Thyroid gland (tissue), 4 donors: Measurements from ENCODE around the gene PROZ. TPM values are rescaled to one million over a fixed set of nuclear protein-coding genes. Genes with fewer than 3 reads are reported as not detected.

Source experiments
- DNase-seq, 2 donors: peaks; one replicate each; pipeline ENCODE4 v3.0.0-alpha.2; 2019
- H3K27ac ChIP-seq, 3 donors: fragments of 200-600 bp; sonication (generic); 1 replicate in 2 of 3; 2 replicates in 1 of 3; pipeline ENCODE4 v1.5.1; 2016 to 2019; ENCODE audit warnings: mild to moderate bottlenecking in 1 of 3, moderate library complexity in 1 of 3
- H3K27me3 ChIP-seq: fragments of 200-600 bp; sonication (generic); one replicate; pipeline ENCODE4 v1.5.1; 2019
- H3K36me3 ChIP-seq, 2 donors: fragments of 200-600 bp; sonication (generic); one replicate each; pipeline ENCODE4 v1.5.1; 2016 to 2019
- H3K4me1 ChIP-seq, 2 donors: fragments of 200-600 bp; sonication (generic); one replicate each; pipeline ENCODE4 v1.5.1; 2017 to 2019
- H3K4me3 ChIP-seq, 3 donors: fragments of 200-600 bp; sonication (generic); replicated peaks in 1 of 3; 1 replicate in 2 of 3; 2 replicates in 1 of 3; pipeline ENCODE4 v1.5.1; 2016; ENCODE audit warnings: mild to moderate bottlenecking in 1 of 3
- H3K9me3 ChIP-seq: fragments of 200-600 bp; sonication (generic); one replicate; pipeline ENCODE4 v1.5.1; 2017
- CTCF ChIP-seq, 6 experiments: fragments of 200-600 bp in 3 of 6; fragments of 450-650 bp in 3 of 6; sonication (generic) in 3 of 6; IDR thresholded peaks; one replicate each; pipeline ENCODE4 v1.5.1; 2016 to 2019; ENCODE audit warnings: antibody characterized with exemption in 6 of 6, mild to moderate bottlenecking in 2 of 6, inconsistent platforms in 1 of 6, moderate library complexity in 1 of 6
- POLR2A ChIP-seq, 2 donors: fragments of 450-650 bp; IDR thresholded peaks; one replicate each; pipeline ENCODE4 v1.6.1; 2017; ENCODE audit warnings: antibody characterized with exemption in 2 of 2, mild to moderate bottlenecking in 2 of 2, moderate library complexity in 1 of 2
- WGBS, 2 donors: methylation state at CpG; one replicate each; pipeline ENCODE4 v1.1.5; 2017; 5-methylcytosine and 5-hydroxymethylcytosine counted together
- intact Hi-C: fragments of 100-400 bp; cut with DNase I; formaldehyde crosslinking; loops from one replicate; pipeline ENCODE4 v1.15.1; 2023
- total RNA-seq, 4 donors: library from RNA; depleted of rRNA; stranded (reverse); fragments of >200 nt; gene quantifications; one replicate each; pipeline ENCODE4 v1.2.3, GENCODE V29; 2016

The PROZ gene
- total RNA-seq, 4 donors from 2014 or later = not detected

DNA sequence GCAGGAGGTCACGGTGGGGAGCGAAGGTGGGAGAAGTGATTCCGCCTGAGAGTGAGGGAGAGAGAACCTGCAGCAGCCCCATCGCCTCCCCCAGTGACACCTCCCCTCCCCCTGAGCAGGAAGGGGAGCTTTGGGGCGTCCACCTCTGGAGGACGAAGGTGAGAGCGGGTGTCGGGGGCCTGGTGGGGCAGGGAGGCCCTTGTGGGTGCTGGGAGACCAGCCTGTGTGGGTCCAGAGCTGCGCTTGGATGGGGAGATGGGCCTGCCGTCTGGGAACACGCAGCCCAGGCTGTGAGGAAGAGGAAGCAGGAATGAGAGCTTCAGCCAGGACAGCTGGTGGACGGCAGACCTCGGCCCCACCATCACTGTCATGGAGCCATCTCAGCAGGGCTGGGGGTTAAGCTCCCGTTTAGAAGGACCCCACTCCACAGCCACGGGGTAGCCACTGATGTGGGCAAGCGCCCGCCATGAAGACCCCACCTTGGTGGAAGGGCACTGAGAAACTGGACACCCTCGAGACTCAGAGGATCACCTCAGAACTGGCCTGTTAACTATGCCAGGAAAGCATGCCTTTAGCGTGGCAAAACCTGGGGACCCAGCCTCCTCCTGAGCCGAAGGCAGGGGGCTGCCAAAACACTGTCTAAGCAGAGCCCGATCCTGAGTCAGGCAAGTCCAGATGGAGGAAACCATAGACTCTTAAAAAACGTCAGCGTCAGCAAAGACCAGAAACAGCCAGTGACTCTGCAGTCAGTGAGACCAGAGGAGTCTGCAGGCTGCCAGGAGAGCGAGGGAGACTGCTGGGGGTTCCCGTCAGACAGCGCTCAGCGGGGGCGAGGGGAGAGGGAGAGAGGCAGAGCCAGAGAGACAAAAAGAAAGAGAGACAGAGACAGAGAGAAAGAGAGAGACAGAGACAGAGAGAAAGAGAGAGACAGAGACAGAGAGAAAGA is 6.4 kb upstream of the PROZ start:
- DNase-seq = peak in 1 of 2 donors; percentile 16
- no peak for TF ChIP-seq POLR2A (IDR thresholded peaks at IDR 0.05)
- TF ChIP-seq CTCF (IDR thresholded peaks at IDR 0.05) = no peak
- Histone ChIP-seq H3K36me3 (no peaks in the 10 kb centered on the region), H3K27ac (no peak overlapping the region), H3K4me1 (peaks cover 10 to 16% of the 10 kb centered on the region in 2 donors), H3K4me3 (peak overlapping the region in 1 of 3 donors; percentile 35), H3K27me3 (no peaks in the 10 kb centered on the region), H3K9me3 (no peaks in the 10 kb centered on the region)
- 74 to 75% methylated on average over 22 to 27 of the region's 28 CpGs for WGBS, 2 donors
- intact Hi-C loops = loop anchor here (10.0 kb wide), 1 partner anchor 213 kb away; the partner anchor contains the start of gene GRTP1

DNA sequence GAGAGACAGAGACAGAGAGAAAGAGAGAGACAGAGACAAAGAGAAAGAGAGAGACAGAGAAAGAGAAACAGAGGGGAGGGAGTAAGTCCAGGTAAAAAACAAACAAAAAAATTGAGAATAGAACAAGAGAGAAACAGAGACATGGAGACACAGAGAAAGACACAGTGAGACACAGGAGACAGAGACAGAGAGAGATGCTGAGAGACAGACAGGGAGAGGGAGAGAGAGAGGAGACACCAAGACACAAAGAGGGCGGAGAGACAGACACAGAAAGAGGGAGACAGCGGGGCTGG is 5.8 kb upstream of the PROZ start:
- no peaks in the 10 kb centered on the region for H3K36me3 ChIP-seq
- peak overlapping the region in 1 of 3 donors; percentile 35 for H3K4me3 ChIP-seq
- H3K4me1 ChIP-seq = peaks cover 10 to 16% of the 10 kb centered on the region in 2 donors
- no peak for TF ChIP-seq POLR2A (IDR thresholded peaks at IDR 0.05)
- TF ChIP-seq CTCF (IDR thresholded peaks at IDR 0.05) = no peak
- intact Hi-C loops = loop anchor here (10.0 kb wide), 1 partner anchor 212 kb away; the partner anchor contains the start of gene GRTP1
- peak overlapping the region in 1 of 3 donors; percentile 30 for H3K27ac ChIP-seq
- H3K27me3 ChIP-seq = no peaks in the 10 kb centered on the region
- no peaks in the 10 kb centered on the region for H3K9me3 ChIP-seq
- no peak for DNase-seq
- WGBS, 2 donors = 42 to 60% methylated on average over 2 of the region's 2 CpGs

DNA sequence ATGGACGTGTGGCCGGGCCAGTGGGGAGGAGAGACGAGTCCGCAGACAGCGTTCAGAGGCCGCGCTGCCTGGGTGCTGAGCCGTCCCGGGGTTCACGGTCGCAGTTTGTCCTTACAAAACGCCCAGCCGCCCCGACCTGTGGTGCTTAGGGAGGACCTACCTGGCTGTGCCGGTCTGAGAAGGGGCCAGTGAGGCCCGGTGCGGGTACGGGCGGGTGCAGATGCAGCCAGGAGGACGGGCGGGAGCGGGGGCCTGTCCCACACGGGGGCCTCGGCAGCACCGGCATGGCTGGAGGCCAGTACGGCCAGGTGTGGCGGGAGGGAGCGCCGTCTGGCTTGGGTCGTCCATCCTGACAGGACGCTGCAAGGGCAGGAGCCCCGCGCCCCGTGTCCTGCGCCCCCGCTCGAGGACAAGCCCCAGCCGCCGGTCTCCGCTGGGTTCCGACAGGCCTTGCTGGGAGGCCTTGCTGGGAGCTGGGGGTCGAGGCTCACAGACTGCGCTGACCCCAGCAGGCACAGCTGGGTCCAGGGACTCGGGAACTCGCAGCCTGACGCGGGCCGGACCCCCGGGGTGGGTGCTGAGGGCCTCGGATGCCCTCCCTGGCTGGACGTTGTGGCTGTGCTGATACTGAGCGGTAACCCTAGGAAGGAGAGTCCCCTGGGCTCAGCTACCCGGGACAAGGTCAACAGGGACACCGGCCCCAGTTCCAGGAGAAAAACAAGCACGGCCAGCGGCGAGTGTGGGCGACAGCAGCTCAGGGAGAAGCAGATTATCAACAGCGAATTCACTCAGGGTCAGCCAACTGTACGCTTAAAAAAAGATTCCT is 5.3 kb upstream of the PROZ start:
- Histone ChIP-seq H3K4me1 (peaks cover 10 to 16% of the 10 kb centered on the region in 2 donors), H3K27me3 (no peaks in the 10 kb centered on the region), H3K36me3 (no peaks in the 10 kb centered on the region), H3K9me3 (no peaks in the 10 kb centered on the region), H3K4me3 (peak overlapping the region in 2 of 3 donors; percentile 35 to 47), H3K27ac (peak overlapping the region; percentile 30 to 85 (median 38))
- WGBS, 2 donors = 14 to 15% methylated on average over 22 to 38 of the region's 60 CpGs
- intact Hi-C loops = loop anchor here (10.0 kb wide), 1 partner anchor 212 kb away; the partner anchor contains the start of gene GRTP1
- peak; percentile 47 to 57 for DNase-seq
- TF ChIP-seq POLR2A (IDR thresholded peaks at IDR 0.05) = peak in 1 of 2 donors; percentile 19
- TF ChIP-seq CTCF (IDR thresholded peaks at IDR 0.05) = no peak

DNA sequence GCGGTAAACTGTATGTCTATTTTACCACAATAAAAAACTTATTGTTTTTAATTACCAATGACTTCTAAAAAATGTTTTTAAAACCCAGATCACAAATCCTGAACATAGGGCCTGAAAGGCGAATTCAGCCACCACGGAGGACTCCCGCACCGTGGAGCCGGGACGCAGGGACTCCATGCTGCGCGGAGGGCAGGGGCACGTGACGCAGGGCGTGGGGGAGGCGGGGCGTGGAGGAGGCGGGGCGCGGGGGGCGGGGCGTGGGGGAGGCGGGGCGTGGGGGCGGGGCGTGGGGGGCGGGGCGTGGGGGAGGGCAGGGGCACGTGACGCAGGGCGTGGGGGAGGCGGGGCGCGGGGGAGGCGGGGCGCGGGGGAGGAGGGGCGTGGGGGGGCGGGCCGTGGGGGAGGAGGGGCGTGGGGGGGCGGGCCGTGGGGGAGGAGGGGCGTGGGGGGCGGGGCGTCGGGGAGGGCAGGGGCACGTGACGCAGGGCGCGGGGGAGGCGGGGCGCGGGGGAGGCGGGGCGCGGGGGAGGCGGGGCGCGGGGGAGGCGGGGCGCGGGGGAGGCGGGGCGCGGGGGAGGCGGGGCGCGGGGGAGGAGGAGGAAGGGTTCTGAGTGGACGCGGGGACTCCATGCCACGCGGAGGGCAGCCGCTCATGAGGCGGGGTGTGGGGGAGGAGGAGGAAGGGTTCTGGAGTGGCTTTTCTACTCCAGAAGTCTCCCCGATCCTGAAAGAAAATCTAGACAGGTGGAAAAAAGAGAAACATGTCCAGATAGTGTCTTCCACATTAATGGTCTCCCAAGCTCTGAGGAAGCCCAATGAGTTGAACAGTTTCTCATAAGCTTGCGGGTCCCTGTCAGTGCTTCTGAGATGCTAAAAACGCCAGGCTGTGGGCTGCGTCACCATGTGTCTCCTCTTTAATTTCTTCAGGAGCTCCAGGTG is 4.4 kb upstream of the PROZ start:
- TF ChIP-seq CTCF (IDR thresholded peaks at IDR 0.05) = no peak
- peak in 1 of 2 donors; percentile 75 for TF ChIP-seq POLR2A (IDR thresholded peaks at IDR 0.05)
- Histone ChIP-seq H3K27me3 (no peaks in the 10 kb centered on the region), H3K4me1 (peaks cover 10 to 16% of the 10 kb centered on the region in 2 donors), H3K27ac (peak overlapping the region; percentile 30 to 85 (median 38)), H3K9me3 (no peaks in the 10 kb centered on the region), H3K4me3 (peak overlapping the region in 2 of 3 donors; percentile 35 to 47), H3K36me3 (no peaks in the 10 kb centered on the region)
- peak; percentile 76 to 81 for DNase-seq
- 10 to 36% methylated on average over 5 to 21 of the region's 76 CpGs for WGBS, 2 donors
- intact Hi-C loops = loop anchor here (10.0 kb wide), 1 partner anchor 211 kb away; the partner anchor contains the start of gene GRTP1
